ENCODE data around the gene UROC1.

The UROC1 gene

GRCh38 chr3:126530171-126531050, 12.8 kb upstream of the UROC1 start:
- peak; percentile 44 for DNase-seq

DNA sequence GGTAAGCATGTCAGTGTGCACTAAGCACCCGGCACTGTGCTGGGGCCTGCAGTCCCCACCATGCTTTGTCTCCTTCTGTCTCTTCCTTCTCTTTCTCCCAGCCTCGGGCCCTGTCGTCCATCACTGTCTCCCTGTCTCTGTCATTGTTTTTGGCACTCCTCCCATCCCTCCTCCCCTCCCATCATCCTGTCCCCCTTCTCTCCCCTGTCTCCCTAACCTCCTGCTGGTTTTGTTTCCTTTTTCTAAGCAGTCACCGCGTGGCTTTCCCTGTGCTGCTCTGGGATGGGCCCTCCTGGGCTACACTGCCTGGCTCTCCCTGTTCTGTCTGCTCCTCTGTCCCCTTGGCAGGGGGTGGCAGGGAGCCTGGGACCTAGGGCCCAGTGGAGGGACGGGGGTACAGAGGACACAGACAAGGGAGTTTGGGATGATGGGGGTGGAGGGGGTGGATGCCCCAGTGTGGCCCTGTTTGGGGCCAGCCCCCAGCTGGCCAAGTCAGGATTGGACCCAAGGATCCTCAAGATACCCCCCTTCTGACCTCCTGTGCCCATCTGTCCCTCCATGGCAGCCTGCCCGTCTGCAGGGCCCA, 12.1 kb upstream of the UROC1 start:
- no peak for DNase-seq

- peak; percentile 19 for DNase-seq
Measured at GRCh38 chr3:126528800-126529541, 11.4 kb upstream of the UROC1 start.

- DNase-seq, result peak; percentile 9
Measured at GRCh38 chr3:126528419-126528799, 10.8 kb upstream of the UROC1 start.

- peak; percentile 17 for DNase-seq
Measured at GRCh38 chr3:126527455-126528211, 10.1 kb upstream of the UROC1 start.

GRCh38 chr3:126527006-126527405, 9.4 kb upstream of the UROC1 start:
- DNase-seq, result peak; percentile 7

- DNase-seq, result peak; percentile 5
Measured at GRCh38 chr3:126526668-126527005, 9.1 kb upstream of the UROC1 start.

DNA sequence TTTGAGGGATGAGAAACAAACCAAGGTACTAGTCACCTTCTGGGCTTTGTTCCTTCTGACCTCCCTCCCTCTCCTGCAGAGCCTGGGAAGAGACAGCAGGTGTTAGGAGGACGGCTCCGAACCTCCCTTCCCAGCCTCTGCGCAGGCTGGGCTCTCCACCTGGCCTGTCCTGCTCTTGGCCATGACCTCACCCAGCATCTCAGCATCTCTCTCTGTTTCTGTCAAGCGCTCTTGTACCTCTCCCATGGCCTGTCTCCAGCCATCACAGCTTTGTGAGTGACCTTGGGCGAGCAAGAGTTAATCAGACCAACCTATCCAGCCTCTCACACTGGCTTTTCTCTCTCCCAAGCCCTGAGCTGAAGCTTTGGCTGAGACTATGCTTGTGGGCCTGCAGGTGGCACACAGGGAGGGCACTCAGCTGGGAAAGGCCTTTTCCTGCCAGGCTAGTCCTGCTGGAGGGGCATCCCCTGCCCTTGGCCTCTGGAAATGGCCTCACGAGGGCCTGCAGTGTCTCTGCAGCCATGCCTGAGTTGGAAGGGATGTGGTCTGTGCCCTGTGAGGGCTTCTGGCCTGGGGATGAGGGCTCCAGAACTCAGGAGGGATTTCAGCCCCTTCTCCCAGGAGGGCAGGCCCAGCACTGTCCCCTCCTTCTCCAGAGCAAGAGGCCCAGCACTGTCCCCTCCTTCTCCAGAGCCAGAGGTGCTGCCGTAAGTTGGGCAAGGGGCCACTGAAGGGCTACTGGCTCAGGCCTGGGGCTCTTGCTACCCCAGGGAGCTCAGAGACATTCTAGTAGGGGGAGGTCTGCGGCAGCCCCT, 8.5 kb upstream of the UROC1 start:
- no peak for DNase-seq

DNA sequence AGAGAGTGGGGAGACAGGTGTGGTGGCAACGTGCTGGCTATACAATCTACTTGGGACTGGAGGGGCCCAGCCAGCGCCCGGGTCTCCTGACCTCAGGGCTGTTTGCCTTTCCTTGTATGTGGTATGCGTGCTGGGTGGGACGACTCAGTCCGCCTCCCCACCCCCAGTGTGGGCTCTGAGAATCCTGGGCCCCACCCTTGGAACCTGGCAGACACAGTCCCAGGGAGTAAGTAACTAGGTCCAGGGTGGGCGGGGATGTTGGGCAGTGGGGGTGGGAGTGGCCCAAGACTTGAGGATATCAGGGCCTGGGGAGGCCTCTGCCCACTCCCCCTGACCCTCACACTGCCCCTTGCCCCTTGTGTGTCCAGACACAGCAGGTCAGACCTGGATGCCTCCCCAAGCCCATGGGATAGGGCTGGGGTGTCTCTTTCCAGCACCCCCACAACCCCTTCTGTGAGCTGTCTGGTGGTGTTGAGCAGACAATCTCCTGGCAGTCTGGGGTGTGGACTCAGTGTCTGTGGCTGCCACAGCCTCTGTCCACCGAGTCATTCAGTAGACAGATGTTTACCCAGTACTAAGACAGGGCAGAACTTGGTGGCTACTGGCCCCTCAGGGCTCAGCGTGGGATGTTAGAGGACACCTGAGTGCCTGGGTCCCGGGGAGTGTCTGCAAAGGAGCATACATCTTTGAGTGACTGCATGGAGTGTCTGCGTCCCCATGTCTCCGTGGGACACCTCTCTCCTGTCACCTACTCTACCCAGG, 7.7 kb upstream of the UROC1 start:
- peak; percentile 3 for DNase-seq

GRCh38 chr3:126524429-126524988, 6.9 kb upstream of the UROC1 start:
- peak; percentile 37 for DNase-seq

DNA sequence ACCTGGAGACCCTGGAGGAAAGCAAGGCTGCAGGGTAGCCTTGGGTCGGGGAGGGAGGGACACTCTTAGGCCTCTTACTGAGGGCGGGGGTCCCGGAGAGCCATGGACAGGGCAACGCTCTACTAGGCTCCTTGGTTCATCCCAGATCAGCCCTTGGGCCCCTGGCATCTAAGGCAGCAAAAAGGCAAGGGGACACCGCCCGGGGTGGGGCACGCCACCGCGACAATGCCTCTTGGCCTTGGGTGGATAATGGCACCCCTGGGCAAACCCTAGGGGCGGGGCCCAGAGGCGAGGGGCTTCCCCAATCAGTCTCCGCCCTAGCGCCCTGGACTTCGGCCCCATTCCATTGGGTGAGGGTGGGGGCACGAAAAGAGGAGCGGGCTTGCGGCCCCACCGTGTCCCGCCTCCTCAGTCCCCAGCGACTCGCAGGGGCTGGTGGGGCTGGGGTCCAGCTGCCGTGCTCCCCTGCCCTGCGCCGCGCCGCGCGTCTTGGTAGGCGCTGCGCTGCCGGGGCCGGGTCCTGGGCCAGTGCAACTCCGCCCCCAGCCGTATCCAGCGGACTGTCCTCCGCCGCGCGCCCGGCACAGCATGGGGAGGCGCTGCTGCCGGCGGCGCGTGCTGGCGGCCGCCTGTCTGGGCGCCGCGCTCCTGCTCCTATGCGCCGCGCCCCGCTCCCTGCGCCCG, 6.3 kb upstream of the UROC1 start, which contains the start of gene CHST13:
Gene CHST13 (plus strand): TSS at position 411 of the 684 bp plus-strand sequence. CDS start 178 bp downstream, at position 589.
- DNase-seq, result peak; percentile 31

GRCh38 chr3:126522363-126522788, 4.8 kb upstream of the UROC1 start:
- DNase-seq, result no peak

GRCh38 chr3:126521122-126521891, 3.7 kb upstream of the UROC1 start:
- peak; percentile 16 for DNase-seq

DNA sequence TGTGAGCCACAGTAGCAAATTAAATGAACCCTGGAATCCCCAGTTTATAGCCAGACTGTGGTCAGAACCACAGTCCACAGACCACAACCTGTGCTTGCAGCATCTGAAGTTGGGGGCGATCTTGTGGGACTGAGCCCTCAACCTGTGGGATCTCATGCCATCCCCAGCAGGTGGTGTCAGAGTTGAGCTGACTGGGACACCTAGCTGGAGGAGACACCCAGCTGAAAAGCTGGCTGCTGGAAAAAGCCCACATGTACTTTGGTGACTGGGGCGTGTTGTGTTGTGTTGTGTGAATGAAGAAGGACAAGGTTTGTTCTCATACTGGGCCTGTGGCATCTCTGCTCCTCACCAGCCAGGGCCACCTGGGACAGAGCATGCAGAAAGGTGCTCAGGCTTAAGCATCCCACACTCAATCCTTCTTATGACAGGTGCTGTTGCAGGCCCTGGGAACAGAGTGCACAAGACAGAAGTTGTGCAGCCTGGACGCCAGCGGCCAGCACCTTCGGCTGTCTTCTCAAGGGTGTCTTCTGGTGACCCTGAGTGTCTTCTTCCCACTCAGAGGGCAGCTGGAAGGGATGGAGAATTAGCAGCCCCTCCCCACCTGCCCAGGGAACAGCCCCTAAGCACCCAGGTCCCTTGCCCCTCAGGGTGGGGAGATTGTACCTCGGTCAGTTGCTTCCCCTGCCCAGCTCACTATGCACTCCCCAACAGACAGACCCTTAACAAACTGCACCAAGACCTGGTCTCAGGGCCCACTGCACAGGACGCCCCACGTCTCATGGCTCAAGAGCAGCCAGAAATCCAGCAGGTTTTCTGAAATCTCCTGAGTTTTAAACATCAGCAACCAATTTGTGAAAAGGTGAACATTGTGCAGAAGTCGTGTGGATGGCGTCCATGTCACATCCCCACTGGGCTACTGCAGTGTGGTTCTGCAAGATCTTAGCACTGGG, 2.2 kb upstream of the UROC1 start:
- peak; percentile 14 for DNase-seq

DNA sequence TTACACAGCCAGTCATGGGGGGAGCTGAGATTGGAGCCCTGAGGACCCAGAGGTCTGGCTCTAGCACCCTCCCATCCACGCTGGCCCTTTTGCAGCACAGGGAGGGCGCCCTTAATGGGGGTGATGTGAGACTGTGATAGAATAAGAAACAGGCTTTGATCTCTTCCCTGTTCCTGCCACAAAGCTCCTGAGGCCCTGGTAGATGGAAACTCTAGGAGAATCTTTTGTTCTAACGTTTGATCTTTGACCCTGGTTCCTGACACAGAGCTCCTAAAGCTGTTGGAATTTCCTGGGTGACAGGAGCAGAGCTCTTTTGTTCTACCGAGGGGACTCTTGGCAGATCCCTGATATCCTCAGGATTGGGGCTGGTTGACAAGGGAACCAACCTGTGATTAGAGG, 1.2 kb upstream of the UROC1 start:
- DNase-seq, result no peak

- DNase-seq, result peak; percentile 6
Measured at GRCh38 chr3:126517986-126518778, 609 bp upstream of the UROC1 start.

- DNase-seq, result peak; percentile 13
Measured at GRCh38 chr3:126516936-126517290, 660 bp downstream of the UROC1 start.
